Sigmoid colon (tissue), 4 donors: ENCODE data around the gene PTCH1.

ENCODE experiments used
- CTCF ChIP-seq, 4 experiments: fragments of 450-650 bp in 3 of 4; fragments of 200-600 bp in 1 of 4; IDR thresholded peaks; one replicate each; pipeline ENCODE4 v1.5.1; 2016 to 2019; ENCODE audit warnings: antibody characterized with exemption in 4 of 4, mild to moderate bottlenecking in 3 of 4, moderate library complexity in 2 of 4
- EP300 ChIP-seq, 4 donors: sonication (generic); formaldehyde crosslinking; IDR thresholded peaks; one replicate each; pipeline ENCODE4 v1.6.1; 2017; ENCODE audit warnings: antibody characterized with exemption in 4 of 4
- POLR2AphosphoS5 ChIP-seq, 4 donors: sonication (generic); formaldehyde crosslinking; IDR thresholded peaks; one replicate each; pipeline ENCODE4 v1.6.1; 2017; ENCODE audit warnings: antibody characterized with exemption in 4 of 4

DNA sequence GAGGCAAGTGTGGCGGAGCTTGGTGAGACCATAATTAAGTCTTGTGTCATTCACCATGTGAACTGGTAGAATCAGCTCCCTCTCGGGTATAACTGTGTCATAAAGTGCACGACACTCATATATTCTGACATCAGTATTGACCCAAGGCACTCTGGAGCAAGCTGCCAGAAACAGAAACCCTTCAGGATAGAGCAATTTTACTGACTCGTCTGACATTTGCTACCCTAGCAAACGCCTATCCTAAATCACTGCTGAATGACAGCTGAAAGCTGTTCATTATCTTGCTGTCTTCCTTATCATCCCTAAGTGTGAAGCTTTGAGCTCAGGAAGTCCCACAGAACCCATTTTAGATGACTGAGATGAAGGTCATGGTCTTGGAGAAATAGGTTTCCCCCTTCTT is 27.8 kb downstream of the PTCH1 start:
- TF ChIP-seq EP300 (IDR thresholded peaks at IDR 0.05) (no peak), CTCF (IDR thresholded peaks at IDR 0.05) (no peak), POLR2AphosphoS5 (IDR thresholded peaks at IDR 0.05) (no peak)
